ENCODE results near the gene POLD2. TPM values are rescaled to one million over a fixed set of nuclear protein-coding genes. Genes with fewer than 3 reads are reported as not detected.

Gene POLD2
- total and polyA plus RNA-seq, 2 of the 13 experiments (the other 11 are each of a cell fraction or from before 2014, with no cell fraction given): 87.6 to 95.1 TPM

GRCh38 chr7:44102846-44103565 is 20.3 kb downstream of the POLD2 start:
- in situ Hi-C loops (cut with HindIII; ENCODE audit: extremely low pct_ligation_motif_present, low pct_unique_long_range_greater_than_20kb): no loop called here
- WGBS (ENCODE audit: low lambda C conversion rate): 26% methylated on average over 3 of the region's 8 CpGs
- Histone ChIP-seq H3K4me3 (replicated peaks in 1 of 3; ENCODE audit: insufficient read depth in 1 of 3, low read depth in 2 of 3, low read length in 3 of 3) (no peak overlapping the region), H2AFZ (ENCODE audit: low read length) (no peak overlapping the region), H3K4me1 (ENCODE audit: insufficient read depth, low read length) (peaks cover 46% of the 10 kb centered on the region), H4K20me1 (ENCODE audit: insufficient read depth, low read length) (no peaks in the 10 kb centered on the region), H3K79me2 (ENCODE audit: insufficient read depth, low read length) (no peaks in the 10 kb centered on the region), H3K4me2 (ENCODE audit: low read depth, low read length) (peak overlapping the region; percentile 7; the same call in 1 of the 2 replicates), H3K9ac (ENCODE audit: insufficient read depth, low read depth, low read length) (no peak overlapping the region), H3K9me3 (ENCODE audit: low read length) (no peaks in the 10 kb centered on the region), H3K36me3 (replicated peaks in 1 of 2; ENCODE audit: control insufficient read depth in 1 of 2, insufficient read depth in 2 of 2, low read length in 2 of 2) (no peaks in the 10 kb centered on the region), H3K27me3 (ENCODE audit: control insufficient read depth in 1 of 2, insufficient read depth in 2 of 2, low read length in 2 of 2) (peaks cover 8 to 37% of the 10 kb centered on the region in 2 experiments; a peak in 4 of 5 replicates), H3K27ac (ENCODE audit: extremely low read length, insufficient read depth, low read length) (no peak overlapping the region)
- no TSS peak for BruUV-seq (replicated peaks)
- ChIA-PET POLR2A (interaction anchor here (1.7 kb wide), 1 partner anchor 10 kb away, joined by 4 read pairs; no protein-coding TSS in a partner anchor), CTCF (ENCODE audit: low intra/inter-chr PET ratio, low total read pairs) (no interaction called here)
- DNase-seq (ENCODE audit: low spot score) (no peak), ATAC-seq (no peak; the same call in 2 of the 3 replicates), FAIRE-seq (no peak)
- no peak for TF ChIP-seq ZNF704 (CRISPR knock-in tag; IDR thresholded peaks at IDR 0.05; ENCODE audit: borderline replicate concordance)
- no peak for TF ChIP-seq KAT8 (CRISPR knock-in tag; IDR thresholded peaks at IDR 0.05)
- TF ChIP-seq, protein P1, sequence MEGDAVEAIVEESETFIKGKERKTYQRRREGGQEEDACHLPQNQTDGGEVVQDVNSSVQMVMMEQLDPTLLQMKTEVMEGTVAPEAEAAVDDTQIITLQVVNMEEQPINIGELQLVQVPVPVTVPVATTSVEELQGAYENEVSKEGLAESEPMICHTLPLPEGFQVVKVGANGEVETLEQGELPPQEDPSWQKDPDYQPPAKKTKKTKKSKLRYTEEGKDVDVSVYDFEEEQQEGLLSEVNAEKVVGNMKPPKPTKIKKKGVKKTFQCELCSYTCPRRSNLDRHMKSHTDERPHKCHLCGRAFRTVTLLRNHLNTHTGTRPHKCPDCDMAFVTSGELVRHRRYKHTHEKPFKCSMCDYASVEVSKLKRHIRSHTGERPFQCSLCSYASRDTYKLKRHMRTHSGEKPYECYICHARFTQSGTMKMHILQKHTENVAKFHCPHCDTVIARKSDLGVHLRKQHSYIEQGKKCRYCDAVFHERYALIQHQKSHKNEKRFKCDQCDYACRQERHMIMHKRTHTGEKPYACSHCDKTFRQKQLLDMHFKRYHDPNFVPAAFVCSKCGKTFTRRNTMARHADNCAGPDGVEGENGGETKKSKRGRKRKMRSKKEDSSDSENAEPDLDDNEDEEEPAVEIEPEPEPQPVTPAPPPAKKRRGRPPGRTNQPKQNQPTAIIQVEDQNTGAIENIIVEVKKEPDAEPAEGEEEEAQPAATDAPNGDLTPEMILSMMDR (CRISPR knock-in tag; IDR thresholded peaks at IDR 0.05): no peak
- TF ChIP-seq PBX2 (CRISPR knock-in tag; IDR thresholded peaks at IDR 0.05): peak; percentile 55; the same call in 1 of the 2 replicates
- intact Hi-C loops (cut with micrococcal nuclease; ENCODE audit: unreplicated experiment): no loop called here
